ENCODE data around the gene ELMO1. TPM values are rescaled to one million over a fixed set of nuclear protein-coding genes. Genes with fewer than 3 reads are reported as not detected.

Gene ELMO1
- polyA plus RNA-seq, 1 donor (not counting 4 experiments of a cell fraction or from before 2014, with no cell fraction given), result not detected

DNA sequence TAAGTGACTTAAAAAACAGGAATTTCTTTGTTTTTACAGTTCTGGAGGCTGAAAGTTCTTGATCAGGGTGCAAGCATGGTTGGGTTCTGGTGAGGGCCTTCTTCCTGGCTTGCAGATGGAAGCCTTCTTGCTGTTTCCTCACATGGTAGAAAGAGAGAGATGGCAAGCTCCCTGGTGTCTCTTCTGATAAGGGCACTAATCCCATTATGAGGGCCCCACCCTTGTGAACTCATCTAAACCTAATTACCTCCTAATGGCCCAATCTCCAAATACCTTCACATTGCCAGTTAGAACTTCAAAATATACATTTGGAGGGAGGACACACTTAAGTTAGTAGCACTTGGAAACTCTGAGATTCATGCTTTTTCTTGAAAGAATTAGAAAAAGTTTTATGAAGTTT is 410.0 kb downstream of the ELMO1 start:
- dilution Hi-C loops (cut with MboI; ENCODE audit: extremely low pct_ligation_motif_present, low sequenced_read_pairs), result no loop called here
- Histone ChIP-seq H4K20me1 (ENCODE audit: control insufficient read depth, extremely low read depth, insufficient read depth, low read length) (no peaks in the 10 kb centered on the region), H3K4me3 (ENCODE audit: control insufficient read depth in 2 of 3, extremely low read depth in 1 of 3, insufficient read depth in 2 of 3, low read depth in 1 of 3, low read length in 3 of 3) (no peak overlapping the region), H3K9me3 (ENCODE audit: control insufficient read depth, low read depth, low read length) (no peaks in the 10 kb centered on the region), H3K36me3 (ENCODE audit: control insufficient read depth in 2 of 2, extremely low read depth in 1 of 2, insufficient read depth in 2 of 2, low read length in 2 of 2) (no peaks in the 10 kb centered on the region), H3K9ac (ENCODE audit: control insufficient read depth, extremely low read depth, insufficient read depth, low read length) (no peak overlapping the region), H3K27me3 (ENCODE audit: control insufficient read depth, extremely low read depth, insufficient read depth, low read length) (no peaks in the 10 kb centered on the region), H3K79me2 (ENCODE audit: control insufficient read depth, insufficient read depth, low read length) (no peaks in the 10 kb centered on the region), H3K27ac (ENCODE audit: control insufficient read depth, insufficient read depth, low read length) (no peak overlapping the region), H3K9me1 (ENCODE audit: control insufficient read depth, extremely low read depth, insufficient read depth, low read length) (no peaks in the 10 kb centered on the region), H2AFZ (ENCODE audit: control insufficient read depth, low read length) (no peak overlapping the region), H3K4me2 (ENCODE audit: control insufficient read depth, extremely low read depth, insufficient read depth, low read depth, low read length) (no peak overlapping the region), H3K4me1 (ENCODE audit: control insufficient read depth, extremely low read depth, insufficient read depth, low read length) (peaks cover 3% of the 10 kb centered on the region)
- FAIRE-seq, result no peak
- no peak for DNase-seq (ENCODE audit: low read depth, low spot score)
- TF ChIP-seq, protein P1, sequence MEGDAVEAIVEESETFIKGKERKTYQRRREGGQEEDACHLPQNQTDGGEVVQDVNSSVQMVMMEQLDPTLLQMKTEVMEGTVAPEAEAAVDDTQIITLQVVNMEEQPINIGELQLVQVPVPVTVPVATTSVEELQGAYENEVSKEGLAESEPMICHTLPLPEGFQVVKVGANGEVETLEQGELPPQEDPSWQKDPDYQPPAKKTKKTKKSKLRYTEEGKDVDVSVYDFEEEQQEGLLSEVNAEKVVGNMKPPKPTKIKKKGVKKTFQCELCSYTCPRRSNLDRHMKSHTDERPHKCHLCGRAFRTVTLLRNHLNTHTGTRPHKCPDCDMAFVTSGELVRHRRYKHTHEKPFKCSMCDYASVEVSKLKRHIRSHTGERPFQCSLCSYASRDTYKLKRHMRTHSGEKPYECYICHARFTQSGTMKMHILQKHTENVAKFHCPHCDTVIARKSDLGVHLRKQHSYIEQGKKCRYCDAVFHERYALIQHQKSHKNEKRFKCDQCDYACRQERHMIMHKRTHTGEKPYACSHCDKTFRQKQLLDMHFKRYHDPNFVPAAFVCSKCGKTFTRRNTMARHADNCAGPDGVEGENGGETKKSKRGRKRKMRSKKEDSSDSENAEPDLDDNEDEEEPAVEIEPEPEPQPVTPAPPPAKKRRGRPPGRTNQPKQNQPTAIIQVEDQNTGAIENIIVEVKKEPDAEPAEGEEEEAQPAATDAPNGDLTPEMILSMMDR (optimal IDR thresholded peaks at IDR 0.05 in 1 of 3, IDR thresholded peaks at IDR 0.05 in 1 of 3, conservative IDR thresholded peaks at IDR 0.05 in 1 of 3; ENCODE audit: extremely low read depth in 1 of 3, insufficient read depth in 2 of 3, low read length in 3 of 3), result no peak
- TF ChIP-seq EZH2 (IDR thresholded peaks at IDR 0.05; ENCODE audit: low read length), result no peak

DNA sequence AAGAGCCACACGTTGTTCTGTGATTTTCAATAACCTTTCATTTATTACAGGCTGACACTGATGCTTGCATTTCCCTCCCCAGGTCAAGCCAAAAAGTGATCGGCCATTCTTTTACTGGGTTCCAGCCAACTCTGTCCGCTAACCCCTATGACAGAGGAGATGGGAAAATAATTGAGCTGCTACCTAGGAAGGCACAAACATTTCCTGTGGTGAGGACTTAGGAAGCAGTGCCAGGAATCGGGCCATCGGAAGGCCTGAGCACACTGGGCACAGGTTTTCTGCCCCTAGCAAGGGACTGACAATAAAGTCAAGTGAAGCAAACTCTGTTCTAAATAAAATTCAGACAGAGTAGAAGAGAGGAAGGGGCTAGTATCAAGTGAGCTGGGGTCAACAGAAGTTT is 411.4 kb downstream of the ELMO1 start:
- H3K79me2 ChIP-seq (ENCODE audit: control insufficient read depth, insufficient read depth, low read length), result no peaks in the 10 kb centered on the region
- FAIRE-seq (no peak), DNase-seq (ENCODE audit: low read depth, low spot score) (no peak)
- no peak overlapping the region for H3K9ac ChIP-seq (ENCODE audit: control insufficient read depth, extremely low read depth, insufficient read depth, low read length)
- TF ChIP-seq EZH2 (IDR thresholded peaks at IDR 0.05; ENCODE audit: low read length), result no peak
- TF ChIP-seq, protein P1 (optimal IDR thresholded peaks at IDR 0.05 in 1 of 3, IDR thresholded peaks at IDR 0.05 in 1 of 3, conservative IDR thresholded peaks at IDR 0.05 in 1 of 3; ENCODE audit: extremely low read depth in 1 of 3, insufficient read depth in 2 of 3, low read length in 3 of 3), result no peak
- dilution Hi-C loops (cut with MboI; ENCODE audit: extremely low pct_ligation_motif_present, low sequenced_read_pairs), result no loop called here
- no peak overlapping the region for H3K4me2 ChIP-seq (ENCODE audit: control insufficient read depth, extremely low read depth, insufficient read depth, low read depth, low read length)
- peaks cover 10% of the 10 kb centered on the region for H3K4me1 ChIP-seq (ENCODE audit: control insufficient read depth, extremely low read depth, insufficient read depth, low read length)
- H2AFZ ChIP-seq (ENCODE audit: control insufficient read depth, low read length), result no peak overlapping the region
- no peaks in the 10 kb centered on the region for H4K20me1 ChIP-seq (ENCODE audit: control insufficient read depth, extremely low read depth, insufficient read depth, low read length)
- H3K27me3 ChIP-seq (ENCODE audit: control insufficient read depth, extremely low read depth, insufficient read depth, low read length), result no peaks in the 10 kb centered on the region
- H3K27ac ChIP-seq (ENCODE audit: control insufficient read depth, insufficient read depth, low read length), result no peak overlapping the region
- H3K9me3 ChIP-seq (ENCODE audit: control insufficient read depth, low read depth, low read length), result no peaks in the 10 kb centered on the region
- H3K36me3 ChIP-seq (ENCODE audit: control insufficient read depth in 2 of 2, extremely low read depth in 1 of 2, insufficient read depth in 2 of 2, low read length in 2 of 2), result no peaks in the 10 kb centered on the region
- H3K9me1 ChIP-seq (ENCODE audit: control insufficient read depth, extremely low read depth, insufficient read depth, low read length), result no peaks in the 10 kb centered on the region
- no peak overlapping the region for H3K4me3 ChIP-seq (ENCODE audit: control insufficient read depth in 2 of 3, extremely low read depth in 1 of 3, insufficient read depth in 2 of 3, low read depth in 1 of 3, low read length in 3 of 3)

All from keratinocyte (primary cell).